Activated naive CD8-positive, alpha-beta T cell treated with anti-CD3 and anti-CD28 coated beads for 36 hours (primary cell): ENCODE data around the gene CRHBP. TPM values are rescaled to one million over a fixed set of nuclear protein-coding genes. Genes with fewer than 3 reads are reported as not detected.
"Not testable (repeated sequence)": the region's sequence is repeated elsewhere in the genome, so short reads cannot be mapped to it uniquely, and the experiment has no call there.

ENCODE experiments used
- DNase-seq: peaks from one replicate; pipeline ENCODE4 v3.0.0; 2021
- H3K27ac Mint-ChIP-seq: one replicate; pipeline ENCODE4 v1.8.0; 2022; ENCODE audit warnings: mild to moderate bottlenecking, moderate library complexity, mixed read lengths
- H3K27me3 Mint-ChIP-seq: one replicate; pipeline ENCODE4 v1.8.0; 2022; ENCODE audit warnings: mild to moderate bottlenecking, mixed read lengths
- H3K36me3 Mint-ChIP-seq: one replicate; pipeline ENCODE4 v1.8.0; 2021; ENCODE audit warnings: mild to moderate bottlenecking, mixed read lengths
- H3K4me1 Mint-ChIP-seq: one replicate; pipeline ENCODE4 v1.8.0; 2021; ENCODE audit warnings: mixed read lengths
- H3K4me3 Mint-ChIP-seq: one replicate; pipeline ENCODE4 v1.8.0; 2022; ENCODE audit warnings: mild to moderate bottlenecking, moderate library complexity, mixed read lengths
- H3K9me3 Mint-ChIP-seq: one replicate; pipeline ENCODE4 v1.8.0; 2022; ENCODE audit warnings: mixed read lengths
- total RNA-seq, 2 experiments: library from RNA; stranded (reverse); gene quantifications; one replicate each; pipeline ENCODE4 v1.2.3, GENCODE V29; 2021

Gene CRHBP
- not detected for total RNA-seq

GRCh38 chr5:76952795-76953536, at the start of gene CRHBP:
TSS of gene CRHBP (plus strand) at chr5:76953045. CDS start at chr5:76953135, 90 bp downstream.
- H3K27ac Mint-ChIP-seq, result no peak within 1 kb of the TSS
- H3K36me3 Mint-ChIP-seq, result no peaks in the 10 kb centered on the region
- no peak for DNase-seq
- peaks cover 11% of the 10 kb centered on the region for H3K4me1 Mint-ChIP-seq
- no peak within 1 kb of the TSS for H3K4me3 Mint-ChIP-seq
- no peaks in the 10 kb centered on the region for H3K9me3 Mint-ChIP-seq
- peaks cover 62% of the 10 kb centered on the region for H3K27me3 Mint-ChIP-seq

- Mint-ChIP-seq H3K4me3 (no peak overlapping the region), H3K27me3 (no peaks in the 10 kb centered on the region), H3K9me3 (no peaks in the 10 kb centered on the region), H3K36me3 (no peaks in the 10 kb centered on the region), H3K27ac (no peak overlapping the region), H3K4me1 (no peaks in the 10 kb centered on the region)
- no peak for DNase-seq
Measured at GRCh38 chr5:76908166-76908565, 44.7 kb upstream of the CRHBP start.

- not testable (repeated sequence) for H3K27ac Mint-ChIP-seq, H3K9me3 Mint-ChIP-seq, H3K36me3 Mint-ChIP-seq, H3K4me3 Mint-ChIP-seq, H3K27me3 Mint-ChIP-seq, H3K4me1 Mint-ChIP-seq, DNase-seq
Measured at GRCh38 chr5:76910344-76910933, 42.4 kb upstream of the CRHBP start.

GRCh38 chr5:76914671-76915070, 38.2 kb upstream of the CRHBP start:
- not testable (repeated sequence) for H3K9me3 Mint-ChIP-seq, H3K27ac Mint-ChIP-seq, DNase-seq, H3K4me1 Mint-ChIP-seq, H3K36me3 Mint-ChIP-seq, H3K4me3 Mint-ChIP-seq, H3K27me3 Mint-ChIP-seq

- Mint-ChIP-seq H3K4me1 (no peaks in the 10 kb centered on the region), H3K36me3 (peaks cover 6% of the 10 kb centered on the region), H3K9me3 (peaks cover 4% of the 10 kb centered on the region), H3K27me3 (peaks cover 12% of the 10 kb centered on the region), H3K27ac (no peak overlapping the region), H3K4me3 (no peak overlapping the region)
- DNase-seq, result no peak
Measured at GRCh38 chr5:76918539-76918938, 34.3 kb upstream of the CRHBP start.

- H3K4me3 Mint-ChIP-seq, result no peak overlapping the region
- H3K27me3 Mint-ChIP-seq, result peaks cover 6% of the 10 kb centered on the region
- no peak overlapping the region for H3K27ac Mint-ChIP-seq
- no peaks in the 10 kb centered on the region for H3K36me3 Mint-ChIP-seq
- no peaks in the 10 kb centered on the region for H3K4me1 Mint-ChIP-seq
- DNase-seq, result no peak
- H3K9me3 Mint-ChIP-seq, result no peaks in the 10 kb centered on the region
Measured at GRCh38 chr5:76920491-76920890, 32.4 kb upstream of the CRHBP start.

GRCh38 chr5:76926329-76927105, 26.3 kb upstream of the CRHBP start:
- no peaks in the 10 kb centered on the region for H3K36me3 Mint-ChIP-seq
- H3K4me1 Mint-ChIP-seq, result no peaks in the 10 kb centered on the region
- DNase-seq, result no peak
- H3K27me3 Mint-ChIP-seq, result peaks cover 4% of the 10 kb centered on the region
- no peaks in the 10 kb centered on the region for H3K9me3 Mint-ChIP-seq
- H3K27ac Mint-ChIP-seq, result no peak overlapping the region
- H3K4me3 Mint-ChIP-seq, result no peak overlapping the region

- H3K9me3 Mint-ChIP-seq, result no peaks in the 10 kb centered on the region
- no peak overlapping the region for H3K4me3 Mint-ChIP-seq
- no peak overlapping the region for H3K27ac Mint-ChIP-seq
- H3K27me3 Mint-ChIP-seq, result peaks cover 9% of the 10 kb centered on the region
- no peaks in the 10 kb centered on the region for H3K4me1 Mint-ChIP-seq
- no peaks in the 10 kb centered on the region for H3K36me3 Mint-ChIP-seq
- DNase-seq, result no peak
Measured at GRCh38 chr5:76927961-76928360, 24.9 kb upstream of the CRHBP start.

GRCh38 chr5:76930083-76930482, 22.8 kb upstream of the CRHBP start:
- peaks cover 15% of the 10 kb centered on the region for H3K27me3 Mint-ChIP-seq
- no peaks in the 10 kb centered on the region for H3K36me3 Mint-ChIP-seq
- no peak for DNase-seq
- no peaks in the 10 kb centered on the region for H3K4me1 Mint-ChIP-seq
- H3K9me3 Mint-ChIP-seq, result no peaks in the 10 kb centered on the region
- no peak overlapping the region for H3K4me3 Mint-ChIP-seq
- H3K27ac Mint-ChIP-seq, result no peak overlapping the region

- no peak for DNase-seq
- Mint-ChIP-seq H3K27ac (no peak overlapping the region), H3K27me3 (peaks cover 31% of the 10 kb centered on the region), H3K4me3 (no peak overlapping the region), H3K9me3 (peaks cover 6% of the 10 kb centered on the region), H3K4me1 (peaks cover 2% of the 10 kb centered on the region), H3K36me3 (no peaks in the 10 kb centered on the region)
Measured at GRCh38 chr5:76938177-76938576, 14.7 kb upstream of the CRHBP start.

GRCh38 chr5:76941000-76941399, 11.8 kb upstream of the CRHBP start:
- Mint-ChIP-seq H3K27ac (no peak overlapping the region), H3K9me3 (peaks cover 4% of the 10 kb centered on the region), H3K27me3 (peaks cover 34% of the 10 kb centered on the region), H3K4me3 (no peak overlapping the region), H3K36me3 (no peaks in the 10 kb centered on the region), H3K4me1 (peaks cover 2% of the 10 kb centered on the region)
- no peak for DNase-seq

- peaks cover 2% of the 10 kb centered on the region for H3K4me1 Mint-ChIP-seq
- H3K4me3 Mint-ChIP-seq, result no peak overlapping the region
- H3K27me3 Mint-ChIP-seq, result peaks cover 34% of the 10 kb centered on the region
- H3K27ac Mint-ChIP-seq, result no peak overlapping the region
- no peaks in the 10 kb centered on the region for H3K36me3 Mint-ChIP-seq
- H3K9me3 Mint-ChIP-seq, result peaks cover 4% of the 10 kb centered on the region
- DNase-seq, result no peak
Measured at GRCh38 chr5:76941442-76941841, 11.4 kb upstream of the CRHBP start.

GRCh38 chr5:76942581-76942980, 10.3 kb upstream of the CRHBP start:
- no peaks in the 10 kb centered on the region for H3K36me3 Mint-ChIP-seq
- no peak for DNase-seq
- no peak overlapping the region for H3K4me3 Mint-ChIP-seq
- H3K9me3 Mint-ChIP-seq, result peaks cover 4% of the 10 kb centered on the region
- peaks cover 31% of the 10 kb centered on the region for H3K27me3 Mint-ChIP-seq
- H3K27ac Mint-ChIP-seq, result no peak overlapping the region
- H3K4me1 Mint-ChIP-seq, result peaks cover 2% of the 10 kb centered on the region

GRCh38 chr5:76943006-76943405, 9.8 kb upstream of the CRHBP start:
- Mint-ChIP-seq H3K27ac (no peak overlapping the region), H3K27me3 (peaks cover 27% of the 10 kb centered on the region), H3K4me1 (peaks cover 2% of the 10 kb centered on the region), H3K4me3 (no peak overlapping the region), H3K9me3 (peaks cover 4% of the 10 kb centered on the region), H3K36me3 (no peaks in the 10 kb centered on the region)
- DNase-seq, result no peak

- H3K4me1 Mint-ChIP-seq, result no peaks in the 10 kb centered on the region
- no peak overlapping the region for H3K27ac Mint-ChIP-seq
- H3K9me3 Mint-ChIP-seq, result peaks cover 4% of the 10 kb centered on the region
- H3K27me3 Mint-ChIP-seq, result peaks cover 32% of the 10 kb centered on the region
- no peaks in the 10 kb centered on the region for H3K36me3 Mint-ChIP-seq
- DNase-seq, result no peak
- no peak overlapping the region for H3K4me3 Mint-ChIP-seq
Measured at GRCh38 chr5:76944638-76945037, 8.2 kb upstream of the CRHBP start.
